ENCODE results near the gene ABCA4.

ABCA4 gene

DNA sequence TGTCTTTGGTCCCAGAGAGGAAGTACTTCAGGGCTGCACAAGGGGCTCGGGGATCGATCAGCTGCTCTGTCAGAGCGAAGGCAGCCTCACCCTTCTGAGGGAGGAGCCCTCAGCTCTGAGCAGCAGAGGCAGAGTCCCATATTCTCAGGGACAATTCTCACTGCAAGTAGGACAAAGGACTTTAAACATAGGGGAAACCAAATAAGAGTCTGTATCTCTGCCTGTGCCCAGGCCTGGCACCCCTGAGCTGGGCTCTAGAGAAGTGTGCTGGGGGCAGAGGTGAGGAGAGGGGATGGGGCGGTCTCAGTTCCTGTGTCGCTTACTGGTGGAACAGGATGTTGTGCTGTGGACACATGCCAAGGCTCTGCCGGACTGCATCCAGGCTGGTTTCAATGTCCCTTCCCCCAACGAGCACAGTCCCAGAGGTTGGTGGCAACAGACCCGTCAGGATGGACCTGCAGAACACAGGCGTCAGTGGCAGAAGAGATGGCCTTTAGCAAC, 76.6 kb downstream of the ABCA4 start:
- H3K9me2 ChIP-seq (replicated peaks; ENCODE audit: insufficient read depth, low read length) = no peaks in the 10 kb centered on the region
- H4K20me1 ChIP-seq (ENCODE audit: insufficient read depth, low read length) = no peaks in the 10 kb centered on the region
- no peak overlapping the region for H3K4me2 ChIP-seq (ENCODE audit: low read depth, low read length)
- H3F3A ChIP-seq (ENCODE audit: insufficient read depth, low read length) = no peaks in the 10 kb centered on the region
- no peak overlapping the region for H3K9ac ChIP-seq (ENCODE audit: low read length)
- no peak overlapping the region for H3K27ac ChIP-seq (ENCODE audit: low read length)
- DNase-seq = no peak
- TF ChIP-seq EZH2 (optimal IDR thresholded peaks at IDR 0.05; ENCODE audit: low read depth, low read length) = no peak
- no peak for TF ChIP-seq EZH2phosphoT487 (IDR thresholded peaks at IDR 0.05; ENCODE audit: low read length)
- TF ChIP-seq CTCF (IDR thresholded peaks at IDR 0.05; ENCODE audit: low read length) = no peak
- no peaks in the 10 kb centered on the region for H3K9me3 ChIP-seq (replicated peaks; ENCODE audit: insufficient read depth, low read length)
- no peaks in the 10 kb centered on the region for H3K79me2 ChIP-seq (ENCODE audit: low read length)
- no peaks in the 10 kb centered on the region for H3K36me3 ChIP-seq (replicated peaks; ENCODE audit: insufficient read depth, low read length)
- H3K27me3 ChIP-seq (replicated peaks; ENCODE audit: insufficient read depth, low read length) = no peaks in the 10 kb centered on the region
- no peak overlapping the region for H3K4me3 ChIP-seq (ENCODE audit: low read length)
- H2AFZ ChIP-seq (ENCODE audit: low read length) = no peak overlapping the region
- no peaks in the 10 kb centered on the region for H3K4me1 ChIP-seq (ENCODE audit: low read length)

GRCh38 chr1:94043738-94044289, 77.1 kb downstream of the ABCA4 start:
- no peaks in the 10 kb centered on the region for H3K9me3 ChIP-seq (replicated peaks; ENCODE audit: insufficient read depth, low read length)
- H3K4me2 ChIP-seq (ENCODE audit: low read depth, low read length) = no peak overlapping the region
- no peak for DNase-seq
- no peak overlapping the region for H2AFZ ChIP-seq (ENCODE audit: low read length)
- no peaks in the 10 kb centered on the region for H4K20me1 ChIP-seq (ENCODE audit: insufficient read depth, low read length)
- no peaks in the 10 kb centered on the region for H3K79me2 ChIP-seq (ENCODE audit: low read length)
- no peak overlapping the region for H3K27ac ChIP-seq (ENCODE audit: low read length)
- no peaks in the 10 kb centered on the region for H3K9me2 ChIP-seq (replicated peaks; ENCODE audit: insufficient read depth, low read length)
- no peaks in the 10 kb centered on the region for H3K27me3 ChIP-seq (replicated peaks; ENCODE audit: insufficient read depth, low read length)
- no peaks in the 10 kb centered on the region for H3K36me3 ChIP-seq (replicated peaks; ENCODE audit: insufficient read depth, low read length)
- TF ChIP-seq CTCF (IDR thresholded peaks at IDR 0.05; ENCODE audit: low read length) (no peak), EZH2 (optimal IDR thresholded peaks at IDR 0.05; ENCODE audit: low read depth, low read length) (no peak), EZH2phosphoT487 (IDR thresholded peaks at IDR 0.05; ENCODE audit: low read length) (no peak)
- no peak overlapping the region for H3K4me3 ChIP-seq (ENCODE audit: low read length)
- no peaks in the 10 kb centered on the region for H3F3A ChIP-seq (ENCODE audit: insufficient read depth, low read length)
- H3K9ac ChIP-seq (ENCODE audit: low read length) = no peak overlapping the region
- no peaks in the 10 kb centered on the region for H3K4me1 ChIP-seq (ENCODE audit: low read length)

DNA sequence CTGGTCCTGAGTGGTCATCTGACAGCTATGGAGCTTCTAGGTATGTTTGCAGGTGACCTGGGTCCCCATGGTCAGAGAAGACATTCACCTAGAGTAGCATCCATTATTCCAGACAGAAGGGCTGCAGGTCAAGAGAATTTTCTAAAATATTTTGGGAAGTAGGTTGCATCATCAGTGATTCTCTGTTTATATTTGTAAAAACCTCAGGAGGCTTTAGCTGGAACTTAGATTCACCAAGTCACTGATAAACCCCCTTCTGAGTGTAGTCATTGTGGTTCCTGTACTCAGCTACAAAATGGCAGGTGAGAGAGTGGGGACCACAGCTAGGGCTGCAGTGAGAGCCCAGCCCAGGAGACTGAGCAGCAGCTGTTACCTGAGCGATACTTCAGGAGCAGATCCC, 78.6 kb downstream of the ABCA4 start:
- no peaks in the 10 kb centered on the region for H3K27me3 ChIP-seq (replicated peaks; ENCODE audit: insufficient read depth, low read length)
- TF ChIP-seq CTCF (IDR thresholded peaks at IDR 0.05; ENCODE audit: low read length) (no peak), EZH2 (optimal IDR thresholded peaks at IDR 0.05; ENCODE audit: low read depth, low read length) (no peak), EZH2phosphoT487 (IDR thresholded peaks at IDR 0.05; ENCODE audit: low read length) (no peak)
- H3K4me3 ChIP-seq (ENCODE audit: low read length) = no peak overlapping the region
- H3F3A ChIP-seq (ENCODE audit: insufficient read depth, low read length) = no peaks in the 10 kb centered on the region
- no peaks in the 10 kb centered on the region for H3K9me3 ChIP-seq (replicated peaks; ENCODE audit: insufficient read depth, low read length)
- no peak overlapping the region for H2AFZ ChIP-seq (ENCODE audit: low read length)
- DNase-seq = no peak
- H4K20me1 ChIP-seq (ENCODE audit: insufficient read depth, low read length) = no peaks in the 10 kb centered on the region
- no peak overlapping the region for H3K27ac ChIP-seq (ENCODE audit: low read length)
- H3K36me3 ChIP-seq (replicated peaks; ENCODE audit: insufficient read depth, low read length) = no peaks in the 10 kb centered on the region
- no peaks in the 10 kb centered on the region for H3K4me1 ChIP-seq (ENCODE audit: low read length)
- no peaks in the 10 kb centered on the region for H3K79me2 ChIP-seq (ENCODE audit: low read length)
- no peaks in the 10 kb centered on the region for H3K9me2 ChIP-seq (replicated peaks; ENCODE audit: insufficient read depth, low read length)
- H3K9ac ChIP-seq (ENCODE audit: low read length) = no peak overlapping the region
- H3K4me2 ChIP-seq (ENCODE audit: low read depth, low read length) = no peak overlapping the region
